ENCODE measurements around the gene SRSF3.

DNA sequence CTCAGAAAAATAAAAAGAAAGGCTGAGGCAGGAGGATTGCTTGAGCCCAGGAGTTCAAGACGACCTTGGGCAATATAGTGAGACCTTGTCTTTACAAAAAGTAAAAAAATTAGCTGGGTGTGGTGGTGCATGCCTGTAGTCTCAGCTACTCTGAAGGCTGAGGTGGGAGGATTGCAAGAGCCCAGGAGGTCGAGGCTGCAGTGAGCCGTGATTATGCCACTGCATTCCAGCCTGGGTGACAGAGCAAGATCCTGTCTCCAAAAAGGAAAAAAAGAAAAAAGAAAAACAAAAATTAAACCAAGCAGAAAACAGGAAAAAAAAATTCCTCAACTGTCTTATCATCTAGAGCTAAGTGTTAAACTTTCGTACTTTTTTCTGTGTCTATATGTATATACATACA is 12.4 kb upstream of the SRSF3 start:
- TF ChIP-seq, protein P1, sequence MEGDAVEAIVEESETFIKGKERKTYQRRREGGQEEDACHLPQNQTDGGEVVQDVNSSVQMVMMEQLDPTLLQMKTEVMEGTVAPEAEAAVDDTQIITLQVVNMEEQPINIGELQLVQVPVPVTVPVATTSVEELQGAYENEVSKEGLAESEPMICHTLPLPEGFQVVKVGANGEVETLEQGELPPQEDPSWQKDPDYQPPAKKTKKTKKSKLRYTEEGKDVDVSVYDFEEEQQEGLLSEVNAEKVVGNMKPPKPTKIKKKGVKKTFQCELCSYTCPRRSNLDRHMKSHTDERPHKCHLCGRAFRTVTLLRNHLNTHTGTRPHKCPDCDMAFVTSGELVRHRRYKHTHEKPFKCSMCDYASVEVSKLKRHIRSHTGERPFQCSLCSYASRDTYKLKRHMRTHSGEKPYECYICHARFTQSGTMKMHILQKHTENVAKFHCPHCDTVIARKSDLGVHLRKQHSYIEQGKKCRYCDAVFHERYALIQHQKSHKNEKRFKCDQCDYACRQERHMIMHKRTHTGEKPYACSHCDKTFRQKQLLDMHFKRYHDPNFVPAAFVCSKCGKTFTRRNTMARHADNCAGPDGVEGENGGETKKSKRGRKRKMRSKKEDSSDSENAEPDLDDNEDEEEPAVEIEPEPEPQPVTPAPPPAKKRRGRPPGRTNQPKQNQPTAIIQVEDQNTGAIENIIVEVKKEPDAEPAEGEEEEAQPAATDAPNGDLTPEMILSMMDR (IDR thresholded peaks at IDR 0.05), result no peak
- no peak for TF ChIP-seq EZH2phosphoT487 (IDR thresholded peaks at IDR 0.05)

Measured in neural progenitor cell (in vitro differentiated cells).